ENCODE results near the gene NRN1L. TPM values are rescaled to one million over a fixed set of nuclear protein-coding genes. Genes with fewer than 3 reads are reported as not detected.

The NRN1L gene
- total RNA-seq, 1 experiment from 2014 or later: not detected

GRCh38 chr16:67928147-67928546 is 43.5 kb downstream of the NRN1L start:
- H3K27ac ChIP-seq: no peak overlapping the region
- no peaks in the 10 kb centered on the region for H3K36me3 ChIP-seq
- H3K9me3 ChIP-seq (replicated peaks): no peaks in the 10 kb centered on the region
- H3K27me3 ChIP-seq: no peaks in the 10 kb centered on the region
- H3K4me3 ChIP-seq: no peak overlapping the region
- peaks cover 4% of the 10 kb centered on the region; the same call in 1 of the 2 replicates for H3K4me1 ChIP-seq
- DNase-seq: no peak

- Histone ChIP-seq H3K4me1 (peaks cover 4% of the 10 kb centered on the region; the same call in 1 of the 2 replicates), H3K27me3 (no peaks in the 10 kb centered on the region), H3K36me3 (no peaks in the 10 kb centered on the region), H3K9me3 (replicated peaks) (no peaks in the 10 kb centered on the region), H3K4me3 (no peak overlapping the region), H3K27ac (no peak overlapping the region)
- DNase-seq: peak; percentile 59 to 72
Observed at GRCh38 chr16:67928561-67929364, 44.1 kb downstream of the NRN1L start.

GRCh38 chr16:67930191-67930590 is 45.5 kb downstream of the NRN1L start:
- Histone ChIP-seq H3K9me3 (replicated peaks) (no peaks in the 10 kb centered on the region), H3K4me3 (no peak overlapping the region), H3K4me1 (peaks cover 10% of the 10 kb centered on the region; the same call in 1 of the 2 replicates), H3K27ac (no peak overlapping the region), H3K27me3 (no peaks in the 10 kb centered on the region), H3K36me3 (no peaks in the 10 kb centered on the region)
- no peak for DNase-seq

GRCh38 chr16:67930678-67931211 is 46.1 kb downstream of the NRN1L start:
- no peak overlapping the region for H3K4me3 ChIP-seq
- peaks cover 10% of the 10 kb centered on the region; the same call in 1 of the 2 replicates for H3K4me1 ChIP-seq
- no peak overlapping the region for H3K27ac ChIP-seq
- H3K36me3 ChIP-seq: no peaks in the 10 kb centered on the region
- DNase-seq: no peak
- H3K9me3 ChIP-seq (replicated peaks): no peaks in the 10 kb centered on the region
- no peaks in the 10 kb centered on the region for H3K27me3 ChIP-seq

- Histone ChIP-seq H3K4me3 (no peak within 1 kb of the TSS), H3K27ac (no peak within 1 kb of the TSS), H3K27me3 (no peaks in the 10 kb centered on the region), H3K4me1 (0 out of 2 replicates have a peak, but pooled peaks cover 5% of the 10 kb centered on the region), H3K9me3 (replicated peaks) (no peaks in the 10 kb centered on the region), H3K36me3 (no peaks in the 10 kb centered on the region)
- no peak for DNase-seq
Observed at GRCh38 chr16:67931712-67932461, 47.2 kb downstream of the NRN1L start, which contains the start of gene CTRL. Gene CTRL, minus strand, starts transcription at chr16:67931862. Its CDS starts 10 bp downstream, at chr16:67931852.

GRCh38 chr16:67932462-67932840 is 47.8 kb downstream of the NRN1L start:
- no peak for DNase-seq
- Histone ChIP-seq H3K4me3 (no peak overlapping the region), H3K27ac (no peak overlapping the region), H3K36me3 (no peaks in the 10 kb centered on the region), H3K9me3 (replicated peaks) (no peaks in the 10 kb centered on the region), H3K4me1 (0 out of 2 replicates have a peak, but pooled peaks cover 5% of the 10 kb centered on the region), H3K27me3 (no peaks in the 10 kb centered on the region)

GRCh38 chr16:67933805-67934204 is 49.1 kb downstream of the NRN1L start:
- H3K4me1 ChIP-seq: 0 out of 2 replicates have a peak, but pooled peaks cover 5% of the 10 kb centered on the region
- no peak for DNase-seq
- no peaks in the 10 kb centered on the region for H3K27me3 ChIP-seq
- no peak overlapping the region for H3K4me3 ChIP-seq
- H3K36me3 ChIP-seq: no peaks in the 10 kb centered on the region
- H3K27ac ChIP-seq: no peak overlapping the region
- H3K9me3 ChIP-seq (replicated peaks): no peaks in the 10 kb centered on the region

GRCh38 chr16:67934306-67935100 is 49.8 kb downstream of the NRN1L start:
- Histone ChIP-seq H3K9me3 (replicated peaks) (no peaks in the 10 kb centered on the region), H3K4me3 (peak overlapping the region; percentile 95), H3K36me3 (no peaks in the 10 kb centered on the region), H3K27me3 (no peaks in the 10 kb centered on the region), H3K27ac (no peak overlapping the region), H3K4me1 (0 out of 2 replicates have a peak, but pooled peaks cover 5% of the 10 kb centered on the region)
- DNase-seq: peak; percentile 33 to 56

- Histone ChIP-seq H3K4me3 (peak overlapping the region; percentile 95), H3K27me3 (no peaks in the 10 kb centered on the region), H3K4me1 (0 out of 2 replicates have a peak, but pooled peaks cover 5% of the 10 kb centered on the region), H3K9me3 (replicated peaks) (no peaks in the 10 kb centered on the region), H3K27ac (no peak overlapping the region), H3K36me3 (no peaks in the 10 kb centered on the region)
- DNase-seq: peak in 1 of 2 experiments; percentile 23
Observed at GRCh38 chr16:67935101-67935401, 50.4 kb downstream of the NRN1L start.

- Histone ChIP-seq H3K9me3 (replicated peaks) (no peaks in the 10 kb centered on the region), H3K27ac (peak overlapping the region; percentile 57), H3K27me3 (no peaks in the 10 kb centered on the region), H3K4me3 (peak overlapping the region; percentile 95), H3K36me3 (no peaks in the 10 kb centered on the region), H3K4me1 (0 out of 2 replicates have a peak, but pooled peaks cover 5% of the 10 kb centered on the region)
- DNase-seq: peak; percentile 88 to 89
Observed at GRCh38 chr16:67935402-67936123, 50.9 kb downstream of the NRN1L start.

Other genes with a start within 250 kb of the NRN1L start
- gene CARMIL2, start 239.7 kb upstream of the NRN1L start, total RNA-seq (2014; rRNA removed; shearing (Covaris generic)): 0.43 TPM in 2 replicates
- gene ACD, start 224.6 kb upstream of the NRN1L start, total RNA-seq (2014; rRNA removed; shearing (Covaris generic)): 13.7 and 15.5 TPM in 2 replicates
- 0.65 and 0.76 TPM in 2 replicates for gene PARD6A, start 223.9 kb upstream of the NRN1L start, total RNA-seq (2014; rRNA removed; shearing (Covaris generic))
- gene ENKD1, start 218.1 kb upstream of the NRN1L start, total RNA-seq (2014; rRNA removed; shearing (Covaris generic)): 2.5 and 3.0 TPM in 2 replicates
- gene C16orf86, start 218.1 kb upstream of the NRN1L start, total RNA-seq (2014; rRNA removed; shearing (Covaris generic)): 0.81 and 0.96 TPM in 2 replicates
- 10.5 and 11.2 TPM in 2 replicates for gene GFOD2, start 165.6 kb upstream of the NRN1L start, total RNA-seq (2014; rRNA removed; shearing (Covaris generic))
- gene RANBP10, start 78.3 kb upstream of the NRN1L start, total RNA-seq (2014; rRNA removed; shearing (Covaris generic)): 3.9 and 4.9 TPM in 2 replicates
- gene TSNAXIP1, start 78.0 kb upstream of the NRN1L start, total RNA-seq (2014; rRNA removed; shearing (Covaris generic)): 0.33 and 0.49 TPM in 2 replicates
- gene THAP11, start 42.6 kb upstream of the NRN1L start, total RNA-seq (2014; rRNA removed; shearing (Covaris generic)): 24.8 and 27.1 TPM in 2 replicates
- 164 and 177 TPM in 2 replicates for gene NUTF2, start 38.0 kb upstream of the NRN1L start, total RNA-seq (2014; rRNA removed; shearing (Covaris generic))
- 15.4 and 18.8 TPM in 2 replicates for gene CENPT, start 37.2 kb upstream of the NRN1L start, total RNA-seq (2014; rRNA removed; shearing (Covaris generic))
- 40.9 and 43.5 TPM in 2 replicates for gene EDC4, start 11.8 kb upstream of the NRN1L start, total RNA-seq (2014; rRNA removed; shearing (Covaris generic))
- gene PSKH1, start 8.4 kb downstream of the NRN1L start, total RNA-seq (2014; rRNA removed; shearing (Covaris generic)): 5.6 and 6.1 TPM in 2 replicates
- 0.99 and 1.7 TPM in 2 replicates for gene CTRL, start 47.0 kb downstream of the NRN1L start, total RNA-seq (2014; rRNA removed; shearing (Covaris generic))
- 7.4 and 7.6 TPM in 2 replicates for gene PSMB10, start 52.0 kb downstream of the NRN1L start, total RNA-seq (2014; rRNA removed; shearing (Covaris generic))
- 2.3 and 4.5 TPM in 2 replicates for gene LCAT, start 59.2 kb downstream of the NRN1L start, total RNA-seq (2014; rRNA removed; shearing (Covaris generic))
- 12.6 and 15.1 TPM in 2 replicates for gene SLC12A4, start 83.8 kb downstream of the NRN1L start, total RNA-seq (2014; rRNA removed; shearing (Covaris generic))
- not detected in 2 replicates for gene DPEP3, start 95.6 kb downstream of the NRN1L start, total RNA-seq (2014; rRNA removed; shearing (Covaris generic))
- gene DPEP2, start 114.6 kb downstream of the NRN1L start, total RNA-seq (2014; rRNA removed; shearing (Covaris generic)): not detected in 2 replicates
- gene DPEP2NB, start 131.0 kb downstream of the NRN1L start, total RNA-seq (2014; rRNA removed; shearing (Covaris generic)): not detected in 2 replicates
- 9.4 and 9.9 TPM in 2 replicates for gene DDX28, start 138.3 kb downstream of the NRN1L start, total RNA-seq (2014; rRNA removed; shearing (Covaris generic))
- gene DUS2, start 138.4 kb downstream of the NRN1L start, total RNA-seq (2014; rRNA removed; shearing (Covaris generic)): 8.6 and 9.0 TPM in 2 replicates
- gene NFATC3, start 200.5 kb downstream of the NRN1L start, total RNA-seq (2014; rRNA removed; shearing (Covaris generic)): 52.7 and 53.9 TPM in 2 replicates